ENCODE measurements around the gene ANAPC10.
A peak's percentile ranks its signal among the peaks of the same experiment; 100 is the strongest.

The ANAPC10 gene

DNA sequence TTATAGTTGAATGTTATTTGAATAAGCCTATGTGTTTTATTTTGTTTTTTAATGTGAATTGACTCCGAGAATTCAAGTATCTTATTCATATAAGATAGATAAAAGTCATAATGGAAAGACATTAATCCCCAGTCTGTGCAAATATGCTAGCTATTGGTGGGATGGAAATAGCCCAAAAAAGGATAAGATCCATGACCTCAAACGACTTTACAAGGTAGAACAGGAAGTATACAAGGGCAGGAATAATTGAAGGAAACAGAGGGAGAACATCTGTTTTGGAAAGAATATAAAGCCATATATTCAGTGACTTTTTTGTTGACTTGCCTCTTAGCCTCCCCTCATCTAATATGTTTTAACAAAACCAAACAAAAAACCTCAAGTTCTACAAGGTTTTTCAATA is 9.1 kb upstream of the ANAPC10 start:
- no peak overlapping the region for H2BK120ac ChIP-seq (ENCODE audit: low read depth, low read length)
- no peak overlapping the region for H3K18ac ChIP-seq (ENCODE audit: low read depth in 1 of 2, low read length in 2 of 2)
- H3K9me3 ChIP-seq (ENCODE audit: control insufficient read depth, low read length), result no peaks in the 10 kb centered on the region
- no peak overlapping the region for H3K4me2 ChIP-seq (ENCODE audit: low read length, poor library complexity, severe bottlenecking)
- no peaks in the 10 kb centered on the region for H3K4me1 ChIP-seq (ENCODE audit: control insufficient read depth, insufficient read depth, low read depth, low read length)
- no peak overlapping the region for H2AFZ ChIP-seq (ENCODE audit: low read depth, low read length)
- H3K27ac ChIP-seq (ENCODE audit: low read length, poor library complexity, severe bottlenecking), result no peak overlapping the region
- no peak overlapping the region for H4K91ac ChIP-seq (ENCODE audit: low read length)
- H2AK5ac ChIP-seq (ENCODE audit: low read length, severe bottlenecking), result no peak overlapping the region
- H3K4ac ChIP-seq (ENCODE audit: low read depth in 1 of 2, low read length in 2 of 2), result no peak overlapping the region
- peaks cover 7 to 78% of the 10 kb centered on the region in 2 experiments for H3K36me3 ChIP-seq (ENCODE audit: control insufficient read depth in 1 of 2, insufficient read depth in 2 of 2, low read depth in 1 of 2, low read length in 2 of 2)
- DNase-seq, result no peak
- no peak overlapping the region for H4K8ac ChIP-seq (ENCODE audit: low read length)
- no peaks in the 10 kb centered on the region for H3K27me3 ChIP-seq (ENCODE audit: control insufficient read depth in 1 of 2, insufficient read depth in 1 of 2, low read length in 2 of 2)
- H2BK12ac ChIP-seq (ENCODE audit: low read length in 2 of 2), result no peak overlapping the region
- no peak overlapping the region for H2BK15ac ChIP-seq (ENCODE audit: low read depth, poor library complexity, severe bottlenecking)
- peaks cover 3% of the 10 kb centered on the region for H3K79me1 ChIP-seq (replicated peaks; ENCODE audit: low read length, poor library complexity, severe bottlenecking)
- 93% methylated on average over 1 of the region's 2 CpGs for WGBS
- H3K14ac ChIP-seq (ENCODE audit: low read length in 2 of 2), result no peak overlapping the region
- H2BK5ac ChIP-seq (ENCODE audit: low read depth, low read length, poor library complexity, severe bottlenecking), result no peak overlapping the region
- no peak overlapping the region for H3K23ac ChIP-seq (ENCODE audit: low read length in 2 of 2)
- no peak overlapping the region for H3K4me3 ChIP-seq (ENCODE audit: insufficient read depth in 1 of 2, low read depth in 1 of 2, low read length in 2 of 2)
- H3K9ac ChIP-seq (ENCODE audit: low read length), result no peak overlapping the region

DNA sequence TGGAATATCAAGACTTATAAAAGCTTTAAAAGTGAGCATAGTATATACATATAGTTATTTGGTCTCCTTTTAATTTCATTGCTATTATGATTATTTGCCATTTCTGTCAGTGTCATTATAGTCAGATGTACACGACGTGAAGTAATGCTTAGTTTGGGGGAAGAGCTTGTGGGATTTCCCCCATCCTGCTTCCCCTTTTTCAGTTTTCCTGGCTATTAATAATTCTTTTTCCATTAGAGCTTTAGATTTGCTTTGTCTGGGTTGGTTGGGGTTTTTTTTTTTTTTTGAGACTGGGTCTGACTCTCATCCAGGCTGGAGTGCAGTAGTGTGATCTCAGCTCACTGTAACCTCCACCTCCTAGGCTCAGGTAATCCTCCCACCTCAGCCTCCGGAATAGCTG is 5.5 kb upstream of the ANAPC10 start:
- H3K14ac ChIP-seq (ENCODE audit: low read length in 2 of 2), result no peak overlapping the region

DNA sequence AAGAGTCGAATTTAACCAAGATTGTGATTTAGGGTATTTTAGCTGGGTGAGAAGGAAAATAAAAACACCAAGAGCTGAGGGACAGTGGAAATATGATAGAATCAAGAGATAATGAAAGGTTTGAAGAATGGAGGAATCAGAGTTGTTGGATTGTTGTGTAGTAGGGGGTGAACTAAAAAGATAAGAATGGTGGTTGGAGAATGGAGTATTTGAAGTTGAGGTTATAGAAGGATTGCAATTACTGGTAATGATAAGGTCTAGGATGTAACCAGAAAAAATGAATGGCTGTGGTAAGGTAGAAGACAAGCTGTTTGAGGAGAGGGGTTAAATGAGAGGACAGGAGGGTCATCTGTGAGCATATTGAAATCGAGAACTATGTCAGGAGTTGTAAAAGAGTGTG is 4.6 kb upstream of the ANAPC10 start:
- Histone ChIP-seq H3K27ac (ENCODE audit: low read length, poor library complexity, severe bottlenecking) (no peak overlapping the region), H3K18ac (ENCODE audit: low read depth in 1 of 2, low read length in 2 of 2) (no peak overlapping the region), H3K4me2 (ENCODE audit: low read length, poor library complexity, severe bottlenecking) (no peak overlapping the region), H3K4me3 (ENCODE audit: insufficient read depth in 1 of 2, low read depth in 1 of 2, low read length in 2 of 2) (no peak overlapping the region), H2AK5ac (ENCODE audit: low read length, severe bottlenecking) (no peak overlapping the region), H2BK15ac (ENCODE audit: low read depth, poor library complexity, severe bottlenecking) (no peak overlapping the region), H2BK5ac (ENCODE audit: low read depth, low read length, poor library complexity, severe bottlenecking) (no peak overlapping the region), H3K14ac (ENCODE audit: low read length in 2 of 2) (no peak overlapping the region), H3K4ac (ENCODE audit: low read depth in 1 of 2, low read length in 2 of 2) (no peak overlapping the region), H3K36me3 (ENCODE audit: control insufficient read depth in 1 of 2, insufficient read depth in 2 of 2, low read depth in 1 of 2, low read length in 2 of 2) (peaks cover 0 to 37% of the 10 kb centered on the region in 2 experiments), H4K91ac (ENCODE audit: low read length) (no peak overlapping the region), H2BK12ac (ENCODE audit: low read length in 2 of 2) (no peak overlapping the region), H3K27me3 (ENCODE audit: control insufficient read depth in 1 of 2, insufficient read depth in 1 of 2, low read length in 2 of 2) (no peaks in the 10 kb centered on the region), H3K9ac (ENCODE audit: low read length) (no peak overlapping the region), H3K23ac (ENCODE audit: low read length in 2 of 2) (no peak overlapping the region), H3K9me3 (ENCODE audit: control insufficient read depth, low read length) (no peaks in the 10 kb centered on the region), H2AFZ (ENCODE audit: low read depth, low read length) (no peak overlapping the region), H3K79me1 (replicated peaks; ENCODE audit: low read length, poor library complexity, severe bottlenecking) (peaks cover 2% of the 10 kb centered on the region), H3K4me1 (ENCODE audit: control insufficient read depth, insufficient read depth, low read depth, low read length) (peaks cover 2% of the 10 kb centered on the region), H2BK120ac (ENCODE audit: low read depth, low read length) (no peak overlapping the region), H4K8ac (ENCODE audit: low read length) (no peak overlapping the region)
- WGBS, result 91% methylated on average over 2 of the region's 2 CpGs
- no peak for DNase-seq

More for the DNA sequence above, 5.5 kb upstream of the ANAPC10 start:
- Histone ChIP-seq H3K4me2 (ENCODE audit: low read length, poor library complexity, severe bottlenecking) (no peak overlapping the region), H3K79me1 (replicated peaks; ENCODE audit: low read length, poor library complexity, severe bottlenecking) (peaks cover 2% of the 10 kb centered on the region), H3K23ac (ENCODE audit: low read length in 2 of 2) (no peak overlapping the region), H3K27ac (ENCODE audit: low read length, poor library complexity, severe bottlenecking) (no peak overlapping the region), H3K18ac (ENCODE audit: low read depth in 1 of 2, low read length in 2 of 2) (no peak overlapping the region), H4K91ac (ENCODE audit: low read length) (no peak overlapping the region), H2BK5ac (ENCODE audit: low read depth, low read length, poor library complexity, severe bottlenecking) (peak overlapping the region; percentile 44), H3K9ac (ENCODE audit: low read length) (no peak overlapping the region), H2AK5ac (ENCODE audit: low read length, severe bottlenecking) (no peak overlapping the region), H3K9me3 (ENCODE audit: control insufficient read depth, low read length) (no peaks in the 10 kb centered on the region), H3K4me3 (ENCODE audit: insufficient read depth in 1 of 2, low read depth in 1 of 2, low read length in 2 of 2) (no peak overlapping the region), H3K4me1 (ENCODE audit: control insufficient read depth, insufficient read depth, low read depth, low read length) (peaks cover 2% of the 10 kb centered on the region), H2BK12ac (ENCODE audit: low read length in 2 of 2) (no peak overlapping the region), H4K8ac (ENCODE audit: low read length) (no peak overlapping the region), H3K4ac (ENCODE audit: low read depth in 1 of 2, low read length in 2 of 2) (no peak overlapping the region), H2BK15ac (ENCODE audit: low read depth, poor library complexity, severe bottlenecking) (no peak overlapping the region), H2AFZ (ENCODE audit: low read depth, low read length) (no peak overlapping the region), H3K27me3 (ENCODE audit: control insufficient read depth in 1 of 2, insufficient read depth in 1 of 2, low read length in 2 of 2) (no peaks in the 10 kb centered on the region), H2BK120ac (ENCODE audit: low read depth, low read length) (no peak overlapping the region), H3K36me3 (ENCODE audit: control insufficient read depth in 1 of 2, insufficient read depth in 2 of 2, low read depth in 1 of 2, low read length in 2 of 2) (peaks cover 0 to 46% of the 10 kb centered on the region in 2 experiments)
- no CpG with 5 or more reads among the region's 3 CpGs for WGBS
- DNase-seq, result no peak

DNA sequence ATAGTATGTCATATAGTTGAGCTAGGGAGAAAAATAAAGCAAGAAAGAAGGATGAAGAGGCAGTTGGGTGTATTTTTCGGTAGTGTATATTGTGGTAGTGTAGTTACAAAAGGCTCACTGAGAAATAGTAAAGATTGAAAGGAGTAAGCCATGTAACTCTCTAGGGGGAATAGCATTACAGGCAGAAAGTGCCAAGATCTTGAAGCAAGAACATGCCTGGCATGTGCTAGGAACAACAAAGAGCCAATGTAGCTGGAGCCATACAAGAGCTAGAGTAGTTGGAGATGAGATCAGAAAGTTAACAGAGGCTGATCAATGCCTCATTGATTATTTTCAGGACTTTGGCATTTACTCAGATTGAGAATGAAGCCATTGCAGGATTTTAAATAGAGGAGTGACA is 3.1 kb upstream of the ANAPC10 start:
- Histone ChIP-seq H3K4me3 (ENCODE audit: insufficient read depth in 1 of 2, low read depth in 1 of 2, low read length in 2 of 2) (no peak overlapping the region), H3K9me3 (ENCODE audit: control insufficient read depth, low read length) (no peaks in the 10 kb centered on the region), H3K9ac (ENCODE audit: low read length) (no peak overlapping the region), H3K4ac (ENCODE audit: low read depth in 1 of 2, low read length in 2 of 2) (no peak overlapping the region), H2BK5ac (ENCODE audit: low read depth, low read length, poor library complexity, severe bottlenecking) (no peak overlapping the region), H3K27me3 (ENCODE audit: control insufficient read depth in 1 of 2, insufficient read depth in 1 of 2, low read length in 2 of 2) (no peaks in the 10 kb centered on the region), H2BK15ac (ENCODE audit: low read depth, poor library complexity, severe bottlenecking) (no peak overlapping the region), H3K27ac (ENCODE audit: low read length, poor library complexity, severe bottlenecking) (no peak overlapping the region), H2AFZ (ENCODE audit: low read depth, low read length) (no peak overlapping the region), H3K79me1 (replicated peaks; ENCODE audit: low read length, poor library complexity, severe bottlenecking) (peaks cover 4% of the 10 kb centered on the region), H4K8ac (ENCODE audit: low read length) (no peak overlapping the region), H3K18ac (ENCODE audit: low read depth in 1 of 2, low read length in 2 of 2) (no peak overlapping the region), H3K14ac (ENCODE audit: low read length in 2 of 2) (no peak overlapping the region), H2AK5ac (ENCODE audit: low read length, severe bottlenecking) (no peak overlapping the region), H3K36me3 (ENCODE audit: control insufficient read depth in 1 of 2, insufficient read depth in 2 of 2, low read depth in 1 of 2, low read length in 2 of 2) (peaks cover 0 to 22% of the 10 kb centered on the region in 2 experiments), H3K4me2 (ENCODE audit: low read length, poor library complexity, severe bottlenecking) (no peak overlapping the region), H2BK120ac (ENCODE audit: low read depth, low read length) (peak overlapping the region; percentile 15), H3K23ac (ENCODE audit: low read length in 2 of 2) (no peak overlapping the region), H2BK12ac (ENCODE audit: low read length in 2 of 2) (no peak overlapping the region), H3K4me1 (ENCODE audit: control insufficient read depth, insufficient read depth, low read depth, low read length) (peaks cover 6% of the 10 kb centered on the region), H4K91ac (ENCODE audit: low read length) (no peak overlapping the region)
- WGBS, result 95% methylated on average over 1 of the region's 1 CpG
- no peak for DNase-seq

Measured in mesenchymal stem cell (in vitro differentiated cells and primary cell).